ENCODE results near the gene AMMECR1. TPM values are rescaled to one million over a fixed set of nuclear protein-coding genes. Genes with fewer than 3 reads are reported as not detected.
"Not testable (repeated sequence)": the region's sequence is repeated elsewhere in the genome, so short reads cannot be mapped to it uniquely, and the experiment has no call there.

Gene AMMECR1
- total RNA-seq, 4 donors from 2014 or later, result 1.0 to 12.1 (median 6.9) TPM

DNA sequence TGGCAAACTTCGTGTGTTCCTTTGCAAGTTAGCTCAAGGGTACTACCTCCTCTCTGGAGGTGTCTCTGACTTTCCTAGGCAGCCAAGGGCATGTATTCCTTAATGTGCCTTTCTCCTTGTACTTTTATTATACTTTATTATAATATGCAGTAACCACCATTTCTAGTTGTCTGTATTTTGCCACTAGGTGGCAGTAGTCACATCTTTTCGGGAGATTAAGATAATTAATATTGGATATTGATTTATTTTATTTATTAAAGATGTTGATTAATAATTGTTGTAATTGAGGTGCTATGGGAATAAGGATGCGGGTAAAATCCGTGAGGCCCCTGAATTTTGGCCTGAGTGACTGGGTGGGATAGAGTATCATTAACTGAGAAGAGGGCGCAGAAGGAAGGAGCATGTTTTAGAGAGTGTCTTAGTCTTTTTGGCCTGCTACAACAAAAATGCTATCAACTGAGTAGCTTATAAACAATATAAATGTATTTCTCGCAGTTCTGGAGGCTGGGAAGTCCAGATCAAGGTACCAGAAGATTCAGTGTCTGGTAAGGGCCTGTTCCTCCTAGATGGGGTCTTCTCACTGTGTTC lies 161.6 kb downstream of the AMMECR1 start:
- Histone ChIP-seq H3K27ac (no peak overlapping the region), H3K4me3 (no peak overlapping the region), H3K9me3 (no peaks in the 10 kb centered on the region), H3K27me3 (no peaks in the 10 kb centered on the region), H3K36me3 (no peaks in the 10 kb centered on the region), H3K4me1 (no peaks in the 10 kb centered on the region)
- no peak for DNase-seq
- TF ChIP-seq POLR2A (IDR thresholded peaks at IDR 0.05), result no peak
- TF ChIP-seq, protein P1, sequence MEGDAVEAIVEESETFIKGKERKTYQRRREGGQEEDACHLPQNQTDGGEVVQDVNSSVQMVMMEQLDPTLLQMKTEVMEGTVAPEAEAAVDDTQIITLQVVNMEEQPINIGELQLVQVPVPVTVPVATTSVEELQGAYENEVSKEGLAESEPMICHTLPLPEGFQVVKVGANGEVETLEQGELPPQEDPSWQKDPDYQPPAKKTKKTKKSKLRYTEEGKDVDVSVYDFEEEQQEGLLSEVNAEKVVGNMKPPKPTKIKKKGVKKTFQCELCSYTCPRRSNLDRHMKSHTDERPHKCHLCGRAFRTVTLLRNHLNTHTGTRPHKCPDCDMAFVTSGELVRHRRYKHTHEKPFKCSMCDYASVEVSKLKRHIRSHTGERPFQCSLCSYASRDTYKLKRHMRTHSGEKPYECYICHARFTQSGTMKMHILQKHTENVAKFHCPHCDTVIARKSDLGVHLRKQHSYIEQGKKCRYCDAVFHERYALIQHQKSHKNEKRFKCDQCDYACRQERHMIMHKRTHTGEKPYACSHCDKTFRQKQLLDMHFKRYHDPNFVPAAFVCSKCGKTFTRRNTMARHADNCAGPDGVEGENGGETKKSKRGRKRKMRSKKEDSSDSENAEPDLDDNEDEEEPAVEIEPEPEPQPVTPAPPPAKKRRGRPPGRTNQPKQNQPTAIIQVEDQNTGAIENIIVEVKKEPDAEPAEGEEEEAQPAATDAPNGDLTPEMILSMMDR (IDR thresholded peaks at IDR 0.05), result peak; percentile 10 to 53 (median 40)
- intact Hi-C loops (cut with DNase I; ENCODE audit: low total_unique reads), result no loop called here

DNA sequence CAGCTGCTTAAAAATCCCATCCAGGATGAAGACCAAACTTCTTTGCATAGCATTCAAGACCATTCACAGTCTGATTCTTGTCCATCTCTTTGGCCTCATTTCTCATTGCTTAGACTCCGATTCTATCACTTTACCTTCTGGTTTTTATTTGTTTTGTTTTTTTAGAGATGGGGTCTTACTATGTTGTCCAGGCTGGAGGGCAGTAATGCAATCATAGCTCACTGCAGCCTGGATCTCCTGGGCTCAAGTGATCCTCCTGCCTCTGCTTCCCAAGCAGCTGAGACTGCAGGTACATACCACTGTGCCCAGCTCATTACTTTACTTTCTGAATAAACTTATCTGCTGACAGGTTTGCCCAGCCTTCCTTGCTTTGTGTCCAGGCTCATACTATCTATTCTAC lies 162.1 kb downstream of the AMMECR1 start:
- Histone ChIP-seq H3K27me3 (no peaks in the 10 kb centered on the region), H3K36me3 (no peaks in the 10 kb centered on the region), H3K4me1 (no peaks in the 10 kb centered on the region), H3K9me3 (no peaks in the 10 kb centered on the region), H3K27ac (no peak overlapping the region), H3K4me3 (no peak overlapping the region)
- DNase-seq, result no peak
- intact Hi-C loops (cut with DNase I; ENCODE audit: low total_unique reads), result no loop called here
- TF ChIP-seq, protein P1 (IDR thresholded peaks at IDR 0.05), result no peak
- no peak for TF ChIP-seq POLR2A (IDR thresholded peaks at IDR 0.05)

- H3K27ac ChIP-seq, result not testable (repeated sequence)
Measured at GRCh38 chrX:110154328-110154727, 163.6 kb downstream of the AMMECR1 start.

DNA sequence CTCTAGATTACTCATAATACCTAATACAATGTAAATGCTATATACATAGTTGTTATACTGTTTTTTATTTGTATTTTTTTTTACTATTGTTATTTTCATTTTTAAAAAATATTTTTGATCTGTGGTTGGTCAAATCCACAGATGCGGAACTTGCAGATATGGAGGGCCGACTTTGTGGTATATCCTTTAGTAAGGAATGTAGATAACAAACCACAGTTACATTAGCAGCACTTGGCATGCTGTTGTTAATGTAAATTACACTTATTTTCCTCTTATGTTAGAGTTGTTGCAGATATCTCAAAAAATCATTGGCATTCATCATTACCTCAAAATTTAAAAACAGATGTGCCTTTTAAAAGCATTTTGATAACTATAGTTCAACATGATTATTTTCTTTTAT lies 164.0 kb downstream of the AMMECR1 start:
- no peak for DNase-seq
- Histone ChIP-seq H3K4me3 (no peak overlapping the region), H3K27ac (no peak overlapping the region), H3K36me3 (no peaks in the 10 kb centered on the region), H3K27me3 (no peaks in the 10 kb centered on the region), H3K9me3 (no peaks in the 10 kb centered on the region), H3K4me1 (no peaks in the 10 kb centered on the region)
- TF ChIP-seq, protein P1 (IDR thresholded peaks at IDR 0.05), result no peak
- TF ChIP-seq POLR2A (IDR thresholded peaks at IDR 0.05), result no peak
- intact Hi-C loops (cut with DNase I; ENCODE audit: low total_unique reads), result no loop called here

More at GRCh38 chrX:110154328-110154727, 163.6 kb downstream of the AMMECR1 start:
- H3K4me1 ChIP-seq; DNase-seq; H3K27me3 ChIP-seq; H3K36me3 ChIP-seq; H3K9me3 ChIP-seq; H3K4me3 ChIP-seq; intact Hi-C loops (cut with DNase I; ENCODE audit: low total_unique reads): not testable (repeated sequence)

- H3K36me3 ChIP-seq, result no peaks in the 10 kb centered on the region
- intact Hi-C loops (cut with DNase I; ENCODE audit: low total_unique reads), result no loop called here
- TF ChIP-seq POLR2A (IDR thresholded peaks at IDR 0.05), result no peak
- TF ChIP-seq, protein P1 (IDR thresholded peaks at IDR 0.05), result no peak
- H3K27me3 ChIP-seq, result no peaks in the 10 kb centered on the region
- no peaks in the 10 kb centered on the region for H3K9me3 ChIP-seq
- H3K27ac ChIP-seq, result no peak overlapping the region
- no peaks in the 10 kb centered on the region for H3K4me1 ChIP-seq
- no peak for DNase-seq
- H3K4me3 ChIP-seq, result no peak overlapping the region
Measured at GRCh38 chrX:110153244-110153643, 164.6 kb downstream of the AMMECR1 start.

DNA sequence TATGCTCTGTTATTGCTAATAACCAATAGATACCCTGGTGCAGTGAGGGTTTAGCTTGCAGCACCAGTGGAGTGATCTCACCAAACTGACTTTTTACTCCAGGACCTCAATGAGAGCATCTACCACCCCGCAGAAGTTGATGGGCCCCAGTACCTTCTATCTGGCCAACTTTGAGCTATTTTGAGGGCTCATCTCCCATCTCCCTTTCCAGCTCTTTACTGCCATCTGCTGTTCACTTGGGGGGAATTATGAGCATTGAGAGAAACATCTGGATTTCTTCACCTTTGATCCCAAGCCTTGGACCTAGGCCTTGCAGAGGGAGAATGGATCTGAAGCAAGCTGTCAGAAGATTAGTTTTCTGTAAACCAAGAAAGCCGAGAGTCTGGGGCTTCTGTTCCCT lies 171.4 kb downstream of the AMMECR1 start:
- no peaks in the 10 kb centered on the region for H3K9me3 ChIP-seq
- peak overlapping the region in 1 of 2 donors; percentile 18 for H3K27ac ChIP-seq
- peak; percentile 18 to 51 for DNase-seq
- H3K36me3 ChIP-seq, result no peaks in the 10 kb centered on the region
- TF ChIP-seq POLR2A (IDR thresholded peaks at IDR 0.05), result no peak
- TF ChIP-seq, protein P1 (IDR thresholded peaks at IDR 0.05), result peak; percentile 46 to 58 (median 56)
- H3K4me3 ChIP-seq, result no peak overlapping the region
- no peaks in the 10 kb centered on the region for H3K27me3 ChIP-seq
- intact Hi-C loops (cut with DNase I; ENCODE audit: low total_unique reads), result no loop called here
- H3K4me1 ChIP-seq, result no peaks in the 10 kb centered on the region

Measured in uterus (tissue), 4 donors.